Suprapubic skin (tissue), 3 donors: Measurements from ENCODE around the gene MLST8.

Source experiments
- CTCF ChIP-seq, 2 donors: fragments of 200-600 bp in 1 of 2; fragments of 450-650 bp in 1 of 2; sonication (generic) in 1 of 2; IDR thresholded peaks; one replicate each; pipeline ENCODE4 v1.5.1; 2016 to 2019; ENCODE audit warnings: antibody characterized with exemption in 2 of 2, mild to moderate bottlenecking in 1 of 2, moderate library complexity in 1 of 2
- EP300 ChIP-seq: sonication (generic); formaldehyde crosslinking; IDR thresholded peaks from one replicate; pipeline ENCODE4 v1.6.1; 2017; ENCODE audit warnings: antibody characterized with exemption
- POLR2A ChIP-seq, 2 donors: fragments of 450-650 bp; IDR thresholded peaks; one replicate each; pipeline ENCODE4 v1.6.1; 2017; ENCODE audit warnings: antibody characterized with exemption in 2 of 2, mild to moderate bottlenecking in 2 of 2, moderate library complexity in 2 of 2

- no peak for TF ChIP-seq CTCF (IDR thresholded peaks at IDR 0.05)
- no peak for TF ChIP-seq EP300
- TF ChIP-seq POLR2A (IDR thresholded peaks at IDR 0.05), result no peak
Observed at GRCh38 chr16:2236337-2237101, 31.3 kb downstream of the MLST8 start, which contains the start of gene DNASE1L2.
